ENCODE data around the gene GNAS-AS1.

GNAS-AS1 gene

GRCh38 chr20:58784321-58785074, 66.2 kb downstream of the GNAS-AS1 start:
- no peaks in the 10 kb centered on the region for H3K4me1 ChIP-seq (ENCODE audit: control insufficient read depth in 1 of 2, insufficient read depth in 2 of 2, low read length in 2 of 2)
- H3K36me3 ChIP-seq (ENCODE audit: control insufficient read depth in 1 of 2, insufficient read depth in 2 of 2, low read length in 2 of 2), result no peaks in the 10 kb centered on the region
- no peaks in the 10 kb centered on the region for H3K9me3 ChIP-seq (ENCODE audit: control insufficient read depth in 1 of 2, low read length in 2 of 2)
- no peaks in the 10 kb centered on the region for H3K27me3 ChIP-seq (ENCODE audit: low read depth, low read length)
- no peak overlapping the region for H3K4me3 ChIP-seq (ENCODE audit: low read depth in 1 of 2, low read length in 2 of 2)
- H3K27ac ChIP-seq (ENCODE audit: low read length), result no peak overlapping the region

- Histone ChIP-seq H3K4me3 (ENCODE audit: low read depth in 1 of 2, low read length in 2 of 2) (no peak overlapping the region), H3K9me3 (ENCODE audit: control insufficient read depth in 1 of 2, low read length in 2 of 2) (no peaks in the 10 kb centered on the region), H3K27me3 (ENCODE audit: low read depth, low read length) (no peaks in the 10 kb centered on the region), H3K27ac (ENCODE audit: low read length) (no peak overlapping the region), H3K36me3 (ENCODE audit: control insufficient read depth in 1 of 2, insufficient read depth in 2 of 2, low read length in 2 of 2) (no peaks in the 10 kb centered on the region), H3K4me1 (ENCODE audit: control insufficient read depth in 1 of 2, insufficient read depth in 2 of 2, low read length in 2 of 2) (no peaks in the 10 kb centered on the region)
Observed at GRCh38 chr20:58783511-58784011, 67.1 kb downstream of the GNAS-AS1 start.

GRCh38 chr20:58781138-58781537, 69.6 kb downstream of the GNAS-AS1 start:
- H3K36me3 ChIP-seq (ENCODE audit: control insufficient read depth in 1 of 2, insufficient read depth in 2 of 2, low read length in 2 of 2), result no peaks in the 10 kb centered on the region
- H3K4me3 ChIP-seq (ENCODE audit: low read depth in 1 of 2, low read length in 2 of 2), result no peak overlapping the region
- H3K9me3 ChIP-seq (ENCODE audit: control insufficient read depth in 1 of 2, low read length in 2 of 2), result no peaks in the 10 kb centered on the region
- H3K27me3 ChIP-seq (ENCODE audit: low read depth, low read length), result no peaks in the 10 kb centered on the region
- no peak overlapping the region for H3K27ac ChIP-seq (ENCODE audit: low read length)
- no peaks in the 10 kb centered on the region for H3K4me1 ChIP-seq (ENCODE audit: control insufficient read depth in 1 of 2, insufficient read depth in 2 of 2, low read length in 2 of 2)

GRCh38 chr20:58778760-58779159, 71.9 kb downstream of the GNAS-AS1 start:
- Histone ChIP-seq H3K4me3 (ENCODE audit: low read depth in 1 of 2, low read length in 2 of 2) (no peak overlapping the region), H3K36me3 (ENCODE audit: control insufficient read depth in 1 of 2, insufficient read depth in 2 of 2, low read length in 2 of 2) (no peaks in the 10 kb centered on the region), H3K9me3 (ENCODE audit: control insufficient read depth in 1 of 2, low read length in 2 of 2) (no peaks in the 10 kb centered on the region), H3K4me1 (ENCODE audit: control insufficient read depth in 1 of 2, insufficient read depth in 2 of 2, low read length in 2 of 2) (no peaks in the 10 kb centered on the region), H3K27ac (ENCODE audit: low read length) (no peak overlapping the region), H3K27me3 (ENCODE audit: low read depth, low read length) (no peaks in the 10 kb centered on the region)

DNA sequence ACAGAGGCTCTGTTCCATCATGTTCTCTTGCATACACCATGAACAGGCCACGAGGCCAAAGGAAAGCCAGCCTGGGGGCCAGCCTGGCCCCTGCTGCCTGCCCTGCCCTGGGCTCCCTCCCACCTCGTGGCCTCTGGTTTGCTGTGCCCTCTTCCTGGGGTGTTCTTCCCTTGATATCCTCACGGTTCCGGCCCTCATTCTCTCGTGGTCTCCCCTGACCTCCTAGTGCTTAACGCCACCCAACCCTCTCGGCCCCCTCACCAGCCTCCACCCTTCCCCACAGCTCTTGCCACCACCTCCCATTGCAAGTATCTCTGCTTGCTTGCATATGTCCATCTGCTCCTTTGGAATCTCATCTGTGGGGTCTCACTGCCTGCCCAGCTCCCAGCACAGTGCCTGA, 73.0 kb downstream of the GNAS-AS1 start:
- Histone ChIP-seq H3K4me3 (ENCODE audit: low read depth in 1 of 2, low read length in 2 of 2) (no peak overlapping the region), H3K36me3 (ENCODE audit: control insufficient read depth in 1 of 2, insufficient read depth in 2 of 2, low read length in 2 of 2) (no peaks in the 10 kb centered on the region), H3K4me1 (ENCODE audit: control insufficient read depth in 1 of 2, insufficient read depth in 2 of 2, low read length in 2 of 2) (no peaks in the 10 kb centered on the region), H3K27me3 (ENCODE audit: low read depth, low read length) (no peaks in the 10 kb centered on the region), H3K9me3 (ENCODE audit: control insufficient read depth in 1 of 2, low read length in 2 of 2) (no peaks in the 10 kb centered on the region), H3K27ac (ENCODE audit: low read length) (no peak overlapping the region)

- H3K4me1 ChIP-seq (ENCODE audit: control insufficient read depth in 1 of 2, insufficient read depth in 2 of 2, low read length in 2 of 2), result no peaks in the 10 kb centered on the region
- H3K27ac ChIP-seq (ENCODE audit: low read length), result no peak overlapping the region
- no peaks in the 10 kb centered on the region for H3K9me3 ChIP-seq (ENCODE audit: control insufficient read depth in 1 of 2, low read length in 2 of 2)
- no peak overlapping the region for H3K4me3 ChIP-seq (ENCODE audit: low read depth in 1 of 2, low read length in 2 of 2)
- H3K36me3 ChIP-seq (ENCODE audit: control insufficient read depth in 1 of 2, insufficient read depth in 2 of 2, low read length in 2 of 2), result no peaks in the 10 kb centered on the region
- H3K27me3 ChIP-seq (ENCODE audit: low read depth, low read length), result no peaks in the 10 kb centered on the region
Observed at GRCh38 chr20:58776109-58776508, 74.6 kb downstream of the GNAS-AS1 start.

DNA sequence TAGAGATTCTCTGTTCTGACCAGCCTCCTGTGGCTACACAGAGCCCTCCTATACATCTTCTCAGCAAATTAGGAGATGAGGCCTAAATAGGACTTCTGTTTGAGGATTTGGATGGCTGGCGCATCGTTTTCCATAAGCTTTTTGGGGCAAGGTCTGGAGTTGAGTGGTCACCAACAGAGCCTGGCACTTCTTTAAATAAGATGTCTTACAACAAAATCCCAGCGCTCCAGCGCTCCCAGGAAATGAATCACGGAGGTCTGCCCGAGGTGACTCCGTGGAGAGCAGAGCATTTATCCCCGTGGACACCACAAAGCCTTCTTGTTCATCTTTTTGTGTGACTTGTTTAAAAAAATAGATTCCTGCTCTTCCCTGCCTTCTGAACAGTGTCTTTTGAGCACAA, 75.3 kb downstream of the GNAS-AS1 start:
- Histone ChIP-seq H3K4me1 (ENCODE audit: control insufficient read depth in 1 of 2, insufficient read depth in 2 of 2, low read length in 2 of 2) (no peaks in the 10 kb centered on the region), H3K27me3 (ENCODE audit: low read depth, low read length) (no peaks in the 10 kb centered on the region), H3K9me3 (ENCODE audit: control insufficient read depth in 1 of 2, low read length in 2 of 2) (no peaks in the 10 kb centered on the region), H3K36me3 (ENCODE audit: control insufficient read depth in 1 of 2, insufficient read depth in 2 of 2, low read length in 2 of 2) (no peaks in the 10 kb centered on the region), H3K4me3 (ENCODE audit: low read depth in 1 of 2, low read length in 2 of 2) (no peak overlapping the region), H3K27ac (ENCODE audit: low read length) (no peak overlapping the region)

DNA sequence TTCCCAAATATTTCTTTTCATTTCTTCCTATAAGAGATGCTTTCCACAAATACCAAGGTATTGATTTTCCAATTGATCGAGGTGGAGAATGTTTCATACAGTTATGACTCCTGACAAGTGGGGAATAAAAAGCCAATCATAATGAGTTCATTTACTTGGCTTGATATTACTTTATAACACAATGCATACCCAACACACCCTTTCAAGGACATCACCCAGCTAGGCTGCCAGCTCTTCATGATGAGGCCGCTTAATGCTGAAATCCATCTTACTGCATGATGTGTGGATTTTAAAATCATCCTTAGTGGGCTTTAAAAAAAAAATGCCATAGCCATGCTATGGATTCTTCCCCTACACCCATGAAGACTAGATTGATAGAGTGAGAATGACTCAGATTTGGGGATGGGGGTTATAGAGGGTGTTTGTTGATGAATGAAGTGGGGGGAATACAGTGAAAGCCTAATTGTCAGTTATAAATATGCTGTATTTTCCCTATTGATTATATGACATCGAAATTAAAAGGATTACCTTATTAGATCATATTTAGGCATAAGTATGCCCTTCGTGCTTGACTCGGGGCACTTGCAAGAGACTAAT, 75.9 kb downstream of the GNAS-AS1 start:
- Histone ChIP-seq H3K27ac (ENCODE audit: low read length) (no peak overlapping the region), H3K9me3 (ENCODE audit: control insufficient read depth in 1 of 2, low read length in 2 of 2) (no peaks in the 10 kb centered on the region), H3K36me3 (ENCODE audit: control insufficient read depth in 1 of 2, insufficient read depth in 2 of 2, low read length in 2 of 2) (no peaks in the 10 kb centered on the region), H3K4me1 (ENCODE audit: control insufficient read depth in 1 of 2, insufficient read depth in 2 of 2, low read length in 2 of 2) (no peaks in the 10 kb centered on the region), H3K4me3 (ENCODE audit: low read depth in 1 of 2, low read length in 2 of 2) (no peak overlapping the region), H3K27me3 (ENCODE audit: low read depth, low read length) (no peaks in the 10 kb centered on the region)

DNA sequence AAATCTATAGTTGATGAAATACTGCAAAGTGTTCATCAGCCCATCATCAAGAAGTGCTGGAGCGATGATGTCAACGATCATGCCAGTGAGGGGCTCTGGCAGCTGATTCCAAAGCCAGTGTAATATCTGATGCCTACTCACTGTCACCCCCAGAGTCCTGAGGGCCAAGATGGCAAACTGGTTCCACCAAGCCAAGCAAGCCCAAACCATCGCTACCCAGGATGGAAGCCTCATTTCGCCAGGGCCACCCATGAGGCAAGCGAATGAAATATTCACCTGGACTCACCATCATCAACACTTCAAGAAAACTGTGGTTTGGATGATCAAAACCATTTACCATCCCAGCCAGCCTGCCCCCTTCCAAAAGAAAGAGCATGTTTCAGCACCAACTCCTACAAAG, 76.5 kb downstream of the GNAS-AS1 start:
- Histone ChIP-seq H3K4me1 (ENCODE audit: control insufficient read depth in 1 of 2, insufficient read depth in 2 of 2, low read length in 2 of 2) (no peaks in the 10 kb centered on the region), H3K36me3 (ENCODE audit: control insufficient read depth in 1 of 2, insufficient read depth in 2 of 2, low read length in 2 of 2) (no peaks in the 10 kb centered on the region), H3K27me3 (ENCODE audit: low read depth, low read length) (no peaks in the 10 kb centered on the region), H3K4me3 (ENCODE audit: low read depth in 1 of 2, low read length in 2 of 2) (no peak overlapping the region), H3K27ac (ENCODE audit: low read length) (no peak overlapping the region), H3K9me3 (ENCODE audit: control insufficient read depth in 1 of 2, low read length in 2 of 2) (no peaks in the 10 kb centered on the region)

DNA sequence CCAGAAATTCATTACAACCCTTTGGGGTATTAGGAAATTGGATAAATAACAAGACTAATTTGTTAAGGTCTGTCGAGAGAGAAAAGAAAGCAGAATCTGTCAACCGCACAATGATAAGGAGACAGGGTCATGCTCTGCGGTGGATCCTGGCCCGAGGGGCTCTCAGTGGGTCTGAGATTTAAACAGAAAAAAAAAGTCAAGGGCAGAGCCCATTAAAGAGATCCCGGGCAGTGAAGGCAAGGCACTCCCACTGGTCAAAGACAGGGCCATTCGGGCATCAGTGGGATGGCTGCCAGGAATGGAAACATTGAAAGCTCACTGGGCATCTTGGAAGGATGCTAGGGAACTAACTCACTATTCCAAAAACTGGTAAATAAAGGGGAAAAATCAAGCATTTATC, 77.9 kb downstream of the GNAS-AS1 start:
- no peaks in the 10 kb centered on the region for H3K9me3 ChIP-seq (ENCODE audit: control insufficient read depth in 1 of 2, low read length in 2 of 2)
- H3K4me3 ChIP-seq (ENCODE audit: low read depth in 1 of 2, low read length in 2 of 2), result no peak overlapping the region
- no peaks in the 10 kb centered on the region for H3K36me3 ChIP-seq (ENCODE audit: control insufficient read depth in 1 of 2, insufficient read depth in 2 of 2, low read length in 2 of 2)
- no peaks in the 10 kb centered on the region for H3K4me1 ChIP-seq (ENCODE audit: control insufficient read depth in 1 of 2, insufficient read depth in 2 of 2, low read length in 2 of 2)
- no peak overlapping the region for H3K27ac ChIP-seq (ENCODE audit: low read length)
- no peaks in the 10 kb centered on the region for H3K27me3 ChIP-seq (ENCODE audit: low read depth, low read length)

Measured in muscle layer of duodenum (tissue), 2 donors.